Activated CD4-positive, CD25-positive, alpha-beta regulatory T cell treated with anti-CD3 and anti-CD28 coated beads, Interleukin-2, amount 50 U/mL, for 16 hours (primary cell): ENCODE data around the gene TSC22D1.
"Not testable (repeated sequence)": the region's sequence is repeated elsewhere in the genome, so short reads cannot be mapped to it uniquely, and the experiment has no call there.

ENCODE experiments used
- DNase-seq: peaks from one replicate; pipeline ENCODE4 v3.0.0-alpha.2; 2020; ENCODE audit warnings: low read depth, low spot score

TSC22D1 gene

DNA sequence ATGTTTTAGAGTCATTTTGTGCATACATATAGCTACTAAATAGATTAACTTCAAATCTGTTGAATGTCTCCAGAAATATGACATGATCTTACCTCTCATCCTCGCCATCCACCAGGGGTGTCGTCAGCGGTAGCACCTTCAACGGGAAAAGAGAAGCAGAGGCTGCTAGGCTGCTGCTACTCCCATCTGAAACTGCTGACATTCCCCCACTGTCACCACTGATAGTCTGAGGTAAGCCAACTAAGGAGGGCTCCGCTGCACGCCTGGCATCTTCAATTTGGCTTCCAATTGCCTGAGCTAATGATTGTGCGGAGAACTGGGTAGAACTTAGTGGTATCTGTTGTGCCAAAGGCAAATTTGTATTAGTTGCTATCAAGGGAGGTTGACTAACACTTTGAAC, 3.1 kb downstream of the TSC22D1 start:
- DNase-seq, result no peak

DNA sequence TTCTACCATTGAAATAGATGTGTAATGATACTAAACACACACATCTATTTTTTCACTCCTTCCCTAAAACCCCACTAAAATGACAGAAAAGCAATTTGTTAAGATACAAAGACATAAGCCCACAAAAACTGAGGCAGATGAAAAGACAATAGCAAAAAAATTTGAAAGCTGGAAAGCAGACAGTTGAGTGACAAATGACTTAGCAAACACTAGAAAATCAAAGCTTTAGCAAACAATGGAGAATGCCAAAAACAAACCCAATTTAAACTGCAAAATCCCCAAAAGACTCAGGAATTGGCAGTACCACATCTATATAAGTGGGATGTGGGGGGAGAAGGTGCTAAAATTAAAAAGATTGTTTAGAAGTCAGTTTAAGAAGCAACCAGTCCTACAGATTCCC, 9.5 kb downstream of the TSC22D1 start:
- no peak for DNase-seq

DNA sequence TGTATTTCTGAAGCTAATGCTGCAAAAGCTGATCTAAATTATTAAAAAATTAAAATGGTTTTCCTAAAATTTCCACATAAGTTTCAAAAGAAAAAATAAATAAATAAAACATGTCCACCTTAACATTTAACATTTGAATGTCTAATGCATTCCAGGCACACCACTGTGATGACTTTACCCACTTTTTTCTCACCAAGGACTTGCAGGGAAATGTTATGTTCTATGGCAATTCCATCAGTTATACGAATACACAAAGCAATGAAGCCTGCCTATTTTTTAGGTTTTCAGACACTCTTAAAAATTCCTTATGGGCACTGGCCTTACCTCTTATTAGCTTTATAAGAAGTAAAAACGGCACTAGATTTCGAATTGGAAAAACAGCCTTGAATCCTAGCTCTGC, 10.2 kb downstream of the TSC22D1 start:
- no peak for DNase-seq

DNA sequence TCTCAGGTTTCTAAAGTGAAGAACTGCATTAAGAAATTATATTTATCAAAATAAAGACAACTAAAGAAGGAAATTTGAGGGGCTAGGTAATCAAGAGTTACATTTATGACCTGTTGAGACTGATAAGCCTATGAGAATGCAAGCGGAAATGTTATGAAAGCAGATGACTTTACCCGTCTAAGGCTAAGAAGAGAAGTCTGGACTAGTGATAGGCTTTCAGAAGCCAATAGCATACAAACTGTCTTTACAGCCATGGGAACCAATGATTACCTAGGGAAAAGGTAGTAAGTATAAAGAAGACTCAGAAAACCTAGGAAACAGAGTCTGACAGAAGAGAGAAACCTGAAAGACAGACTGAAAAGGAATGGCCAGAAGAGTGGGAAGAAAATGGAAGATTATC, 11.2 kb downstream of the TSC22D1 start:
- no peak for DNase-seq

DNA sequence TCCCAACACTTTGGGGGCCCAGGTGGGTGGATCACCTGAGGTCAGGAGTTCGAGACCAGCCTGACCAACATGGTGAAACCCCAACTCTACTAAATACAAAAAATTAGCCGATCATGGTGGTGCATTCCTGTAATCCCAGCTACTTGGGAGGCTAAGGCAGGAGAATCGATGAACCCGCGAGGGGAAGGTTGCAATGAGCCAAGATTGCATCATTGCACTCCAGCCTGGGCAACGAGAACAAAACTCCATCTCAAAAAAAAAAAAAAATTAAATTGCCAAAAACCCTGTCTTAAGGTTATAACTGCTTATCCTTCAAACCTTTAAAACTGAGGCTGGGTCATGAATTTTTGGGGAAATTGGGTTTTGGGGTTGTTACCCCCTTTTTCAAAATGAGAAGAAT, 13.3 kb downstream of the TSC22D1 start:
- DNase-seq, result not testable (repeated sequence)

DNA sequence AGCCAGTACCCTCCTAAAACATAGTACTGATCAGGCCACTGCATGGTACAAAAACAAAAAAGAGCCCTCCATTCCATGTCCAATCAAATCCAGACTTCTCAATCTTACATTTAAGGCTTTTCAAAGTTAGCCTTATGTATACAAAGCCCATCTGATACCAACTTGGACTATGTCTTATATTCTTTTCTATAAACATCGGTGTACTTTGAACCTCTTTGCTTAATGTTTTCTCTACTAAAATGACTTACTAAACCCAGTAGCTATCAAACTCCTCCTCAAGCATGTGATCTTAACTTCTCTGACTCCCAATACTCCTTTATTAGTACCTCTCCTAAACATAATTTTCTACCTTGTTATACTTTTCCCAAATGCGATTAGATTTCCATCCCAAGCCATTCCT, 14.8 kb downstream of the TSC22D1 start:
- DNase-seq, result no peak

DNA sequence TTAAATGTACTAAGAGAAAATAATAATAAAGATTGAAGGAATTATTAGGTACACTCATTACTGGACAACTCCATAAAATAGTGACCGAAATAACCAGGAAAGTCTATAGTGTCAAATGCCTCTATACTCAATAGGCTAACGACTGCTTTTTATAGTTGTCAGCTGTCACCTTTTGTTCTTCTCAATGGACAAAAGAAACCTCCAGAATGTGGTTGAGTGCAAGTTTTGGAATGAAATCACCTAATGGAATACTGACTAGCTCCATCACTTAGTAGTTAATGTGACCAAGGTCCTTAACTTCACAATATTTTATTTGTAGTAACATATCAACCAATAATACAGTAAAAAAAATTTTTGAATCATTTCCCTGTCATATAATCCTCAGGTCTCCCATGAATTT, 18.1 kb downstream of the TSC22D1 start:
- no peak for DNase-seq

DNA sequence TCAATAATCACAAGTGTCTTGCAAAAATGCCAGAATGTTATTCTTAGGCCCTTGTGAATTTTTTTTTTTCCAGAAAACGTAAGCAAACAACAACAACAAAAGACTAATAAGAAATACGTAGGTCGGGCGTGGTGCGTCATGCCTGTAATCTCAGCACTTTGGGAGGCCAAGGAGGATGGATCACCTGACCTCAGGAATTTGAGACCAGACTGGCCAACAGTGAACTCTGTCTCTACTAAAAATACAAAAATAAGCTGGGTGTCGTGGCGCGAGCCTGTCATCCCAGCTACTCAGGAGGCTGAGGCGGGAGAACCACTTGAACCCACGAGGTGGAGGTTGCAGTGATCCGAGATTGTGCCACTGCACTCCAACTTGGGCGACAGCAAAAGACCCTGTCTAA, 20.9 kb downstream of the TSC22D1 start:
- no peak for DNase-seq

DNA sequence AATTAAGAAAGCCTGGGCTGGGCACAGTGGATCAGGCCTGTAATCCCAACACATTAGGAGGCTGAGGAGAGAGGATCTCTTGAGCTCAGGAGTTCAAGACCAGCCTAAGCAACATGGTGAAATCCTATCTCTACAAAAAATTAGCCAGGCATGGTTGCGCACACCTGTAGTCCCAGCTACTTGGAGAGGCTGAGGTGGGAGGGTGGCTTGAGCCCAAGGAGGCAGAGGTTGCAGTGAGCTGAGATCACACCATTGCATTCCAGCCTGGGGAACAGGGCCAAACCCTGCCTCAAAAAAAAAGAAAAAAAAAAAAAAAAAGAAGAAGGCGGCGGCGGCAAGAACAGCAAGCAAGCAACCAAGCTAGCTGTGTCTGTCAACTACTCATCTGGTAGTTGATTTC, 26.7 kb downstream of the TSC22D1 start:
- DNase-seq, result no peak

DNA sequence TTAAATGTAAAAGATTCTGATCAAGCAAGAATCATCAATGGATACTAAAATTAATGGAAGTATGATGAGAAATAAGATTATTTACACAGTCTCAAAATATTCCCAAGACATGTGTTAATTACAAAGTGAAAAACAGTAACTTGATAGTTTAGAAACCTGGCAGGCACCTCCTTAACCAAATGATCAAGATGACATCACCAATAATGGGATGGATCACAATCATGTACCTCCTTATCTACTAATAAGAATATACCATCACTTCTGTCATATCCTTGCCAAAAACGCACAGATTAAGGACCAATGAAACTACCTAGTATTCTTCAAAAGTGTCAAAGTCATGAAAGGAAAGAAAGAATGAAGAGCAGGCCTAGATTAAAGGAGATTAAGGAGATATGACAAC, 30.0 kb downstream of the TSC22D1 start:
- no peak for DNase-seq

DNA sequence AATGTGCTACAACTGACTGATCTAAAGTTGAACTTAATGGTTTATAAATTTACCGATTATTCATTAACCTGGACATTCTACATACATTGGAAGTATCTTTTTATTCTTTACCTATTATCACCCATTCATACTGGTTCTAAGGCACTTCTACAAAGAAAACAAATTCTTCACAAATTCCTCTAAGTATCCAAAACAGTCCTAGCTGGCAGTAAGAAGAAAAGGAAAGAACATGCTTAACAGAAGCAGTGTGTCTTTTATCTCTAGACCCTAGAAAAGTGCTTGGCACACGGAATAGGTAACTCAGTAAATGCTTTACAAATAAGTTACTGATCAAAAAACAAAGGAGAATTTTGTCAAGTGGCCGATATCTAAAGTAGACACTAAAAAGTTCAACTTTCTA, 32.8 kb downstream of the TSC22D1 start:
- DNase-seq, result no peak

DNA sequence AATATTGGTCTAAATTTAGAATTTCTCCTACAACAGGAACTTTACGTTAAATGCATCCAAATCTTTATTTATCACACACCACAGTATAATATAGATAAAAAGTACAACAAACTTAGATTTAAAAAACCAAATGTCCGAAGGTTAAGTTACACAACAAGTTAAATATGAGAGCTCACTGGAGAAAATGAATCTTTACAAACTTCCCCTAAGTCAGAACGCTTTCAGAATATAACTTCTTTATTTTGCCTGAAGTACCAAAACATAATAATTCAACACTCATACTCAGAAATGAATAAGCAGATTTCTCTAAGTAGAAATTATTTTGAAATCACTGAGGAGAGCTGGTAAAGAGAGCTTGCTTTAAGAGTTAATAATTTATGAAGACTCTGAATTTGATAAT, 33.8 kb downstream of the TSC22D1 start:
- DNase-seq, result no peak

DNA sequence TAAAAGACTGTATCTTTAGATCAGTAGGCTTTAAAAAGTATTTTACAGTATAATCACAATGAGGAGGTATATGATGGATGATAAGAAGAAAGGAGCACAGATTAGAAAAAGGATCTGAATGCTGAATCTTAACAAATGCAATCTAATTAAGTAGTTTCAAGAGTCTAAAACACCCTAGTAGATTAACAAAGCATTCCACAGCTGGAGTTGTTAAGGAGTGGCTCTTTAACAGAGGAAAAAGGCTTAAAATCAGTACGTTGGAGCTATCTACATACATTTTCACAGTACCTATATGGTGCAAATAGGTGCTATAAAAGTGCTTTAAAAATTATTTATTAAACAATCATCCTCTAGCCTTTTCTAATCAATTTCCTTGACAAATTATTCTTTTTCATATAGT, 34.5 kb downstream of the TSC22D1 start:
- DNase-seq, result no peak

DNA sequence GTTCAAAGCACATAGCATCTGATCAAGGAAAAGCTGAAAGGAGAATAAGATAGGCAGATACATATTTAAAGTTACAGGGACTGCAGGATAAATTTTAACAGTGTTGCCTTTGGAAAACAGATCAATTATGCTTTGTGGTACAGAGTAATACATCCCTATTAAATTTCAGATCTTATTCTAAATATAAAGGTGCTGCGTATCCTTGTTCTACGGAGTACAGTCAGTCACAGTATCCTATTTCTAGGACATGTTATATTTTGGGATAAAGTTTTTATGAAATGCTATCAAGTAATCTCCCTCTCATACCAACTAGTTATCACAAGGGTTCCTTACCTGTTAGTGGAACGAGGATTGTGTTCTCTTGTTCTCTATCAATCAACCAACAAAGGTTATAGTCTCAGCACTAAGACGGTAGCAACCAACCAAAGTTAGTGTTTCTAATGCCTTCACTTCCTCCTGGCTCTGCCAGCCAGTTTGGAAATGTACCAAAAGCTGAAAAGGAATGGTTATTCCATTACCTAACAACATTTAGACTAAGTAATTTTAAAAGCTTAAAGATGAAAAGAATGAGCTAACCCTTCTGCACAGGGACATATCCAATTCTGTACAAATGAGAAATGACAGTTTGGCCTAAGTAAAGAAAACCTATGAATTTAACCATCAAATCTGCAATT, 35.2 kb downstream of the TSC22D1 start:
- no peak for DNase-seq

DNA sequence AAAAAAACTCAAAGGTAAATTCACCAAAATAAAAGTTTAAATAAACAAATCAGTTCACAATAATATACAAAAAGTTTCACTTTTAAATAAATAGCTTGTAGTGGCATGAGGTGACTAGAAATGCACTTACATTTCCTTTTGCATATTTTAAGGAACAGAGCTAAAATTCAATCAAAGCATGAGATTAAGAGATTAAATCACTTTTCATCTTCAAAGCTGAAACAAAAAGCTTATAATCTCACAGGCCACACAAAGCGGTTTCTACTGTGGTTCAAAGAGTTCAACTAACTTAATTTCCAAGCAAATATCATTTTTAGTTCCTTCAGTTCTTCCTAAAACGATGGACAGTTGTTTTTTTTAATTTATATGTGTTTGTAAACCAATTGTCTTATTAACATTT, 38.9 kb downstream of the TSC22D1 start:
- no peak for DNase-seq

DNA sequence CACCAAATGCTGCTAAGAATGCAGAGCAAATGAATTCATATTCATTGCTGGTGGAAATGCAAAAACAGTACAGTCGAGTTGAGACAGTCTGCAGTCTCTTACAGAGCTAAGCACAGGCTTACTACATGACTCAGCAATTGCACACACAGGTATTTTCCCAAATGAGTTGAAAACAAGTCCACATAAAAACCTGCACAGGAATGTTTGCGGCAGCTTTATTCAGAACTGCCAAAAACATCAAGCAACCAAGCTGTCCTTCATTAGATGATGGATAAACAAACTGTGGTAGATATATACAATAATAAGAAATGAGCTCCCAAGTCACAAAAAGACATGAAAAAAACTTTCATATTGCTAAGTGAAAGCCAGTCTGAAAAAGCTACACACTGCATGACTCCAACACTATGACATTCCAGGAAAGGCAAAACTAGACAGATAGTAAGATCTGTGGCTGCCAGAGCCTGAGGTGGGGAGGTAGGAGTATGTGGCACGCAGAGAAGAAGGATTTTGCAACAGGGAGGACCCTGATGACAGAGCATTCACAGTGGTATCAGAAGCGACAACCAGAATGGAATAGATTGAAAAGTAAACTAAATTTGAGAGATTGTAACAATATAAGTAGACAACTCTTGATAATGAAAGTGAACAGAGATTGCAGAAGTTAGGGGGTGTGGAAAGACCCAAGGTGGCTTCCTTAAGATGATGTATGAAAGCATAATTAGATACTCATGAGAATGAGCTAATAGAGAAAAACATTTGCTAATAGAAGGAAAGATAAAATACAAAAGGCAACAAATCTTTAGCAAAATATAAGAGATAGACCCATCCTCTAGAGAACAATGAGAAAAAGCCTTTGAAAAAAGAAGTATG, 52.7 kb downstream of the TSC22D1 start:
- DNase-seq, result no peak

DNA sequence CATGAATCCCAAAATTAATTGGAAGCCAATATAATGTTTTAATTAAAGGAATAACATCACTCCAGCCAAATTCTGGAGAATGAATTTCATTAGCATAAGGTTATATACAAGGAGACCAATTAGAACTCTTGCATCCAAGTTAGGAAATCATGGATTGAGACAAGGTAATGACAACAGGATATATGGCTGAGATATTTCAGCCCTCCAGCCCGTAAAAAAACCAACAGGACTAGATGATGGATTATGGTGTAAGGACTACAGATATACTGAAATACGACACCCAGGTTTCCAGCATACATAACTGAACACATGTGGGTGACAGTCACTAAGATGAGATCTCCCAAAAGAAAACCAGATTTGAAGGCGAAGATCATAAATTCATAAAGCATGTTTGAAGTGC, 56.5 kb downstream of the TSC22D1 start:
- no peak for DNase-seq

DNA sequence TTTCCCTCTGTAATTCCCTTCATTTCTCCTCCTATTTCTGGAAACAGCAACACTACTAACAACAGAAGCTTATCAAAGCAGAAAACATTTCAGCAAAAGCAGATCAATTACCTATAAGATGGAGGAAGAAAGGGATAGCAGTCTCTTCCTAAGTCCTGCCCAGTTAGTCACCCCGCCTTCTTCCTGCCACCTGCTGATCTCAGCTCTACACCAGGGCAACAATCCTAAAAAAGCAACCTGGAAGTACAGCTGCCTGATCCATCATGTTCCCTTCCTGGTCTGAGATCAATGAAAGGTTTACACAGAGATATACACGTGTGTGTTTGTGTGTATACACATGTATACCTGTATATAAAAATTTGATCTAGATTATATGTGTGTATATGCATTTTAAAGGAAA, 59.4 kb downstream of the TSC22D1 start:
- no peak for DNase-seq

DNA sequence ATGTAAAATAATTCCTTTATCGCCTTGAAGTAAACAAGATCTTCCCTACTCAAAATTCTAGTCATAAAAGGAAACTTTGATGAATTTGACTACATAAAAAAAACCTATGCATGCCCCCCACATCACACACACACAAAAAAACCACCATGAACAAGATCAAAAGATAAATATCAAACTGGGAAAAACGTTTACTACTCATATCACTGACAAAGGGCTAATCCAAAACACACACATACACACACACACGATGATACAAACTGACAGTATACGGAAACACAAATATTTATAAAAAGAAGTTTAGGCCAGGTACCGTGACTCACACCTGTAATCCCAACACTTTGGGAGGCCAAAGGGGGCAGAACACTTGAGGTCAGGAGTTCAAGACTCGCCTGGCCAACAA, 61.9 kb downstream of the TSC22D1 start:
- DNase-seq, result no peak

DNA sequence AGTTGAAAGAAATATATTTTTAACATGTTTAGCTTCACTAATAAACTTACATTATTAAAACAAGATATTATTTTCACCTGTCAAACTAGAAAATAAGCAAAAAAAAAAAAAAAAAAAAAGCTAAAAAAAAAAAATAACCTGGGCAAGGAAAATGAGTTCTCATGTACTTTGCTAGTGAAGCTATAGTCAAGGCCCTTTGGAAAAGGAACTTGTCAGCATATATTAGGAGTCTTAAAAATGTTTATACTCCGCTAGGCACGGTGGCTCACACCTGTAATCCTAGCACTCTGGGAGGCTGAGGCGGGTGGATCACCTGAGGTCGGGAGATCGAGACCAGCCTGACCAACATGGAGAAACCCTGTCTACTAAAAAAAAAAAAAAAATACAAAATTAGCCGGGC, 66.3 kb downstream of the TSC22D1 start:
- DNase-seq, result not testable (repeated sequence)

DNA sequence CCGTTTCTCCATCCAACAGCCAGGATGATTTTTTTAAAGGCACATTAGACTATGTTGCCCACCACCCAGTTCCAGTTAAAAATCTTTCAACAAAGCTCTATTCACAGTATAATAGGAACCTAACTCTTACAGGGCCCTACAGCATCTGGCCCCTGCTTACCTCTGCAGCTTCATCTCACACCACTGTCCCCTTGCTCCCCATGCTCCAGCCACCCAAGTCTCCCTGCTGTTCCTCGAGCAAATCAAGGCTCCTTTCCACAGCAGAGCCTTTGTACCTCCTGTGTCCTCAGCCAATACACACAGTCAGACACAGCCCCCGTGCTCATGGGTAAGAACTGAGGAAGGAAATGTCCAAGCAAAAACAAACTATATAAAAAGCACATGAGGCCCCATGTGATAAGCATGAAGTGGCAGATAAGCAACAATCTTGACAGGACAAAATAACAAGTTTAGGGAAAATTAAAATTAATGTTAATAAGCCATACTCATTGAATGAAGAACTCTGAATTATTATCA, 67.5 kb downstream of the TSC22D1 start:
- DNase-seq, result no peak

DNA sequence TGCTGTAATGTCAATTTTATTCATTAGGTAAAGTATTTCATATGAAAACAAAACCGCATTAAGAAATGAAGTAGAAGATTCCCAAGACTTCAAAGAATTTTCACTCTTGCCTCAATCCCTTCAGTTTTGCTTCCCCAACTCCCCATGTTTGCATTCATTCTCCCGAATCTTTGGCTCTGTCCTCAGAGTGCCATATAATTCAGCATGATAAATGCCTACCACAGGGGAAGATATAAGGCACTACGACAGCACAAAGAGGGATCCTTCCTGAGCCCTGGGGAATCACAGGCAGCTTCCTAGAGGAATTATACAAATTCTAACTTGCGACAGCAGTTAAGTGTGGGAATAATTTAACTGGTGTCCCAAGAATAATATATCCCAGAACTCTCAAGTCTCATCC, 68.5 kb downstream of the TSC22D1 start:
- DNase-seq, result no peak

DNA sequence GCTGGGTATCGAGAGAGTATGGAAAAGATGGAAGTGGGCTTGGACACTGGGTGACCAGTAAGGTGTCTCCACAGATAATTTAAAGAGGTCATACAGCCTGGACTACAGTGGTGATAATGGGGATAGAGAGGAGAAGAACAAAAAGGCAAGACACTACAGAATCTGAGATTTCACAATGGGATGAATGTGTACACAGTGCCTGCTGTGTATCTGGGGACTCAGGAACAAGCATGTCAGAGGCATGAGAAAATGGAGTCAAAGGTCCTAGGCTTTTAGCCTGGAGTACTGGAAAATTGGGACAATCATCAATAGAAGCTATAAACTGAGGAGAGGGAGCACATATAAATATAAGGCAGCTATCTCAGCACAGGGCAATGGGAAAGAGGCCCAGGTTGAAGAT, 69.4 kb downstream of the TSC22D1 start:
- DNase-seq, result no peak
